Measurements from ENCODE around the gene TRIO.
A peak's percentile ranks its signal among the peaks of the same experiment; 100 is the strongest.
"Not testable (repeated sequence)": the region's sequence is repeated elsewhere in the genome, so short reads cannot be mapped to it uniquely, and the experiment has no call there.

TRIO gene

DNA sequence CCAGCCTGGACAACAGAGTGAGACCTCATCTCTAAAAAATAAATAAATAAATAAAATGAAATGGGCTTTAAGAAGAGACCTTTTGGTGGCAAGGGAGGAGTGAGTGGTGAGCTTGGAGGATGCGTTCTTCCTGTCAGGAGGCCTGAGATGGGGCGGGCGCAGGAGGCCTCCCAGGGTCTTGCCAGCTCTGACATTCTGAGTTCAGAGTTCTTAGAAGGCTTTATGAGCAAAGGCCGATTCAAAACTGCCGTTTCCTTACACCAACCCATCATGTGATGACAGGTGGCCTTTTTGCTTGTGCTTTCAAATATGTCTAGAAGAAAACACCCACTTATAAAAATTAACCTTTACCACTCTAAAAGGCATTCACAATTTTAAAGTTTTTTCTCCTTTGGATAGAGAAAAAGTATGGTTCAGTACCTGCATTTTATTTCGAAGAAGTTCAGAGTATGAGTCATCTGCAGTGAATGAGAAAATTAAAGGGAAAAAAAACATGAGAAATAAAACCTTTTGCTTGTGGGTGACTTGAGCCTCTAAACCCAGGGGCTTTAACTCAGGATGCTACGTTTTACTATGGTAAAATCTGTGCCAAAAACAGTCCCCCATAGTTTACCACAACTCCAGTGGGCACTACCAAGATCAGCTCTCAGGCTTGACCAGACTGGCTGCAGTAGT is 281.0 kb downstream of the TRIO start:
- no peak for DNase-seq

DNA sequence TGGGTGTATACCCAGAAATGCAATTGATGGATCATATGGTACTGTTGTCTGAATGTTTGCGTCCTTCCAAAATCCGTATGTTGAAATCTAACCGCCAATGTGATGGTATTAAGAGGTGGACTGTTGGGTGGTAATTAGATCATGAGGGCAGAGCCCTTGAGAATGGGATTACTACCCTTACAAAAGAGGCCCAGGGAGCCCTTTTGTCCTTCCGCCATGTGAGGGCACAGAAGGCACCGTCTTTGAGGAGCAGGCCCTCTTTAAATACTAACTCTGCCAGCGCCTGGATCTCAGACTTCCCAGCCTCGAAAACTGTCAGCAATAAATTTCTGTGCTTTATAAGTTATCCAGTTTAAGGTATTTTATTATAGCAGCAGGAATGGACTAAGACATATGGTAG is 282.4 kb downstream of the TRIO start:
- DNase-seq = no peak

DNA sequence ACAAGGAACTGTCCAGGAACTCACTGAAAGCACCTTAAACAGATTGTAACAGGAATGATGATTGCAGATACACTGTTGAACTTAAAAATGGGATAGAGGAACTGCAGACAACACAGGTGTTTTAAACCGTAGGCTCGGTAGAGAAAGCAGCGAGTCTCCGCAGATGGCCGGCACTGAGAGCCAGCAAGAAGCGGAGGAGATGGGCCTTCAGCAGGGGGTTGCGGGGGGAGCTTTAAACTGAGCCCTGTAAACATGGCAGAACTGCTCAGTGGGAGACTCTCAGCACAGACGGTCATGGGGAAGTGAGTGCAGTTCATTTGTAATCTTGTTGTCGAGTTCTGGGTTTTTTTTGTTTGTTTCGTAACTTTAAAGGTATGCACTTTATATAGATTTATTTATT is 283.4 kb downstream of the TRIO start:
- DNase-seq = no peak

DNA sequence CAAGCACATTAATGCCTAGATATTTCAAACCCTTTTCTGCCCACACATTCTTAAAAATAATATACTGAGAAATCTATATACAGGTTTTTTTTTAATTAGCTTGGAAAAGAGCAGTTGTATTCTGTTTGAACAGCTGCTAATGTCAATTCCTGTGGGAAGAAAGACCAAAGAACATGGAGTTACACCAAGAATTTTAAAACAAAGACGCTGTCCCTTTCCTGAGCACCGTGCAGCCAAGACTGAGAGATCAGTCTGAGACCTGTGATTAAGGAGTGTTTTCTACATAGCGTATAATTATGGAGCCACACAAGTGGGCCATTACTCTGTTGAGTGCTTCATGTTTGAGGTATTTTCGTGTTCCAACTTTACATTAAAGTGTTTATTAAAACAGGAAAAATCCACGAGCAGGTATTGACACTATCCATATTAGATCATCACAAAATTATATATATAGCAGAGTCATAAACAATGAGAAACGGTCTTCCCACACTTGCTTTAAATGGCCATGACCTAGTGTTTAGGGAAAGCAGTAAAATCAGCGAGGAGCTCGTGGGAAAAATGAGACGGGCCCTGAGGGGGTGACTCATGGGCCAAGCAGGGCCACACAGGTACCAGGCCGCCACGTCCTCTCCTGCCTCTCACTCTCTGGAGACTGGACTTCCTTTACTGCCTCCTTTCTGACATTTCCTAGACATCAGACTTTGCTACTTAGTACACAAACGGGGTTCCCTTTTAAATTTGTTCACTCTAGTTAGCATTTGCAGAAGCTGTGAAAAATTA is 285.4 kb downstream of the TRIO start:
- DNase-seq = no peak

DNA sequence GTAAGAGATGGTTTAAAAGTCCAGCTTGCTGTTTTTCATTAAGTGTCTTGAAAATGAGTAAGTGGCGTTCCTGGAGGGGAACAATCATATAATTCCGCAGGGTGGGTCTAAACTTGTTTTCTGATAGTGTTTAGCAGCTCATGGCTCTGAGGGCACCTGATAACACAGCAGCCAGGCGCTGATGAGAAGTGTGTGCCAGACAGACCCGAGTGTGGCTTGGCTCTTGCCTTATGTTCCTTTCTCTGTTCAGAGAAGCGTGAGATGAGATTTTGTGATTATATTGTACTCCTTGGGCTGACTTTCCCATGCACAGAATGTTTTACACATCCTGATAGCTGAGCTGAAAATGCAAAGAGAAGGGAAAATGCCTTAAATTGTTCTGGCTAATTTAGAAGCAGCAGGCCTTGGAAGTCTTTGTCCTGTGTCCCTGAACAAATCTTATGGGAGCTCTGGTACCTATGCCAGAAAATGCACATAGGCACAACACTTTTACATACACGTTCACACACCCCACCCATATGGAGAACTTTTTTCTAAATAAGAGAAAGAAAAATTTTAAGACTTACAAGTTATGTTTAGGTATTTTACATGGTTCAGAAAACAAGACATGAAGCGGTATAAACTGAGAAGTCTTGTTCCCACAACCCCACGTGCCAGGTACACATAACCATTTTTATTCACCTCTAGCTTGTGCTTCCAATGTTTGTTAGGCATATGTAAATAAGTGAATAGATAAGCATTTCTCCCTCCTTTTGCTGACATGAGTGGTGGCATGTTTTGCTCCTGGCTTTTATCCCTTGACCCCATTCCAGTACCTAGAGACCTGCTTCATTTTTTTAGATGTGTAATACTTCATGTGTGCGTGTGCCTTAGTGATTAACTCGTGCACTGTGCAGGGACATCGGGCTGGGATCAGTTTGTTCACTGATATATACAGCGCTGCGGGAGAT is 286.2 kb downstream of the TRIO start:
- peak; percentile 47 to 85 for DNase-seq

DNA sequence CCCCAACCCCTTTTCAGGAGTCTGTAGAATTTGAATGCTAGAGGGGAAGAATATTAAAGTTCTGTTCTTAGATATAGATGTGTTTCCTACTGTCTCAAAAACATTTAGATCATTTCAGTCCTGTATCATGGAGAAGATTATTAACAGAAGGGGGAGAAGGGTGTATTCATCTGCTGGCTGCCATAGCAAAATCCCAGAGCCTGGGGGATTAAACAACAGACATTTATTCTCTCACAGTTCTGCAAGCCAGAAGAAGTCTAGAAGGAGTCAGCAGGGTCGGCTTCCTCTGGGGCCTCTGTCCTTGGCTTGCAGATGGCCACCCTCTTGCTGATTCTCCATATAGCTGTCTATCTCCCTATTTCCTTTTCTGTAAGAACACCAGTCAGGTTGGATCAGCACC is 288.4 kb downstream of the TRIO start:
- DNase-seq = no peak

DNA sequence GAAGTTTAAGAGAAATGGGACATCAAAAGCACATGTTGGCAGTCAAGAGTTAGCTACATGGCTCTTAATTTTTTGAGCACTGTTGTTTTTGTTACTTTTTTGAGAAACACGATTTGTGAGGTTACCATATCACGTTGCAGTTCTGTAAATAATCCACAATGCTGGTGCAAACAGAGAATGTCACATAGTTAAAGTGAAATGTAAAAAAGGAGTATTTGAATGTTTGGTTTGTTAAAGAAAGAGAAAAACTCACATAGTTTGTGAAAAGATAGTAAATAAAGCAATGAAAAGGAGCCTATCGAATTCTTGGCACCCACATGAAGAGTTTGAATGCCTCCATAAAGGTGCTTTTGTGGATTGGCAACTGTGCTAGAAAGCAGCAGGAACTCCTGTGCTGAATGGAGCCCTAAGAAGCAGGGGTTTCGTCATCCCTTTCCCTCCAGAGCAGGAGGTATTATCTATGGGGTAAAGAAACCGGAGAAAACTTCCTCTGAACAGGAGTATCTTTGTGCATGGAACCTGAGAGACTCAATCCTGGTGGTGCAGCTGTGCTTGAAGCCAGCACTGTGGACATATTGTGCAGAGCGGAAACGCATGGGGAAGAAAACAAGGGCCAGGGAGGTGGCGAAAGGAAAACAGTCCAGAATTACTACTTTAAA is 289.9 kb downstream of the TRIO start:
- DNase-seq = no peak

DNA sequence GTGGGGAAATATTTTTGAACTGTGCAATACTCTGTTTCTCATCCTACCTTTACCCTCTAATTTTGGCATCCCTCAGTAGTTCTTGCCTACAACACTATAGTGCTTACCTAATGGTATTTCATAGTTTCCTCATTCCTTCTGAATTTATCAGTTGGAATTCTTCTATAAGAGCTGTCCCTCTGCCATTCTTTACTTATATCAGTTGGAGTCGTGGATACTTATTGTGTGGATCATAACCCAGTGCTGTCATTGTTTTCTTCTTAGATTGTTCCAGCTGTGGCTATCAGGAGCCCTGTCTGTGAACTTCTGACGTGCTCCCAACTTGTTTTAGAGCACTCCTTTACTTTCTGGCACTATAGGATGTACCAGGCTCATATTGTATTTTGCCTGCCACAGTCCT is 292.3 kb downstream of the TRIO start:
- no peak for DNase-seq

DNA sequence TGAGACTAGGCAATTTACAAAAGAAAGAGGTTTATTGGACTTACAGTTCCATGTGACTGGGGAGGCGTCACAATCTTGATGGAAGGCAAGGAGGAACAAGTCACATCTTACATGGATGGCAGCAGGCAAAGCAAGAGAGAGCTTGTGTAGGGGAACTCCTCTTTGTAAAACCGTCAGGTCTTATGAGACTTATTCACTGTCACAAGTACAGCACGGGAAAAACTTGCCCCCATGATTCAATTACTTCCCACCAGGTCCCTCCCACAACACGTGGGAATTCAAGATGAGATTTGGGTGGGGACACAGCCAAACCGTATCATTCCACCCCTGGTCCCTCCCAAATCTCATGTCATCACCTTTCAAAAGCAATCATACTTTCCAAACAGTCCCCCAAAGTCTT is 293.0 kb downstream of the TRIO start:
- not testable (repeated sequence) for DNase-seq

DNA sequence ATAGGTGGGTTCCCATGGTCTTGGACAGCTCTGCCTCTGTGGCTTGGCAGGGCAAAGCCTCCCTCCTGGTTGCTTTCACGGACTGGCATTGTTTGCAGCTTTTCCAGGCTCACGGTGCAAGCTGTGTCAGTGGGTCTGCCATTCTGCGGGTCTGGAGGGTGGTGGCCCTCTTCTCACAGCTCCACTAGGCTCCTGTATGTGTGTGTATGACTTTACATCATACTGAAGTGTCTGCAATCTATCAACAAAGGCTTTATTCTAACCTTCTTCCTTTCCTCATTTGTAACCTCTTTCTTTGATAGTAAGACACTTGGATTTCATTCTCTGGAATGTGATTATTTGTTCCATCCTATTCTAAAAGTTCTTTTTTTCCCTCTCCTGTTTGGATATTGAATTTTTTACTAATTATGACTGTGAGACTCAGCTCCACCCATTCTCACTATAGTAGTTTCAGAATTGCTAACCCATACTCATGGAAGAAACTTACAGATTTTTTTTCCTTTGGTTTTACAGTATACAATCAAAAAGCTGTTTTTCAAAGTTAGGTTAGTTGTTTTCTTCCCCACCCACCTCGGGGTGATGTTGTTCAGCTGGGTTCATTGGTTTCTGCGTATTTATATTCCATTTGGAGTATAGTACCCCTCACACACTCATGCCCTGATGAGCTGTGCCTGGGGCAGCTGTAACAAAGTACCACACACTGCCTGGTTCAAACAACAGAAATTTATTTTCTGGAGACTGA is 293.8 kb downstream of the TRIO start:
- no peak for DNase-seq

DNA sequence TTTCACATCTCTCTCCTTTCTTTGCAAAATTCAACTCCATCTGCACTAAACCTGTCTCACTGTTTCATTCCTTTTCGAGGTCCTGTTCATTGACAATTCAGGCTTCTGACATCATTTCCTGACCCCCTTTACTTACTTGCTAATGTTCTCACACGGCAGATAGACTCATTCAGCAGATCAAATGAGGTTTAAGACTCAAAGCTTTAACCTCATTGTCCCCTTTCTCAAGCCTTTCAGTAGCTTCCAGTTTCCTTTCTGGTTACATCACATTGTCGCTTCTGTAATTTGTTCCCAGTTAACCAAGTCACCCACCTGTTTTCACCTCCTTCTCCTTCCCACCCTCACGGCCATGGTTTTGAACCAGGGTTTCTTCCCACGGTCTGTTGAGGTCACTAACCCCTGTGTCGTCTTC is 295.1 kb downstream of the TRIO start:
- DNase-seq = no peak

DNA sequence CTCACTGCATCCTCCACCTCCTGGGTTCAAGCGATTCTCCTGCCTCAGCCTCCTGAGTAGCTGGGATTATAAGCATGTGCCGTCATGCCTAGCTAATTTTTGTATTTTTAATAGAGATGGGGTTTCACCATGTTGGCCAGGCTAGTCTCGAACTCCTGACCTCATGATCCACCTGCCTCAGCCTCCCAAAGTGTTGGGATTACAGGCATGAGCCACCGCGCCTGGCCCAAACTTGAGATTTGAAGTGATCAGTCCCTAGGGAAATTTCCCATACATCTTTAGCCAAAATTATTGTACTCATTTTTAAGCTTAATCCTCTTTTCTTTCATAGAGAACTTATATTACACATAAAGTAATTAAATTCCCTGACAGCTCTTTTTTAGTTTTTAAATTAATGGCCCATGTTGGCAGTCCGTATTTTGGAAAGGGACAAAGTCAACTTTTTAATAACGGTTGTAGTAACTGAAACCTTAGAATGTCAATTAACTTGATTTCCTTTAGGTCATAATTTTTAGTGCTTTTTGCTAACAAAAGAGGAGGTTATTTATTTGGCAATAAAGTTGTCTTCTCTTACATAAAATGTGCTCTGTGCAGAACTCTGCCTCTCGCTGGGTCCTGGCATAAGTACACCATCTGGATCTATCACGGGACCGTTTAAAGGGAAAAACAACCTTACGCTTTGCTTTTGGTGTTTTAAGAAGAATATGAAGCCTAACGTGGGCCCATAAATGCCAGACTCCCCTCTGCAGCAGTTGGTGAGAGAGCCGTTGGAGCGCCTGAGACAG is 296.1 kb downstream of the TRIO start:
- DNase-seq = no peak

DNA sequence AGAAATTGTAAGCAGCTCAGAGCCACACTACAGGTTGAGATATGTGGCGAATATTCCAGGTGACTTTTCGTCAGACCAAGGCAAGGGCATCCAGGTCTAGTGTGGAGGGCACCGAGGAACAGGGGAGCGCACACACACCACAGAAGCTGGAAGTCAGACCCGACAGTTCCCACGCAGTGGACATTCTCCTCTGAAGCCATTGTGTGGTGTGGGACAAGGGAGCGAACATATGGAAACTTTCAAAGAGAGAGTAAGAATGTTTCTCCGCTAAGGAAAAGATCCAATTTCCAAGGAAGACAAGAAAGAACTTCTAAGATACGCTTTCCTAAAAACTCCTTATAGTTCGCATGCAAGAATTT is 297.1 kb downstream of the TRIO start:
- DNase-seq = no peak

DNA sequence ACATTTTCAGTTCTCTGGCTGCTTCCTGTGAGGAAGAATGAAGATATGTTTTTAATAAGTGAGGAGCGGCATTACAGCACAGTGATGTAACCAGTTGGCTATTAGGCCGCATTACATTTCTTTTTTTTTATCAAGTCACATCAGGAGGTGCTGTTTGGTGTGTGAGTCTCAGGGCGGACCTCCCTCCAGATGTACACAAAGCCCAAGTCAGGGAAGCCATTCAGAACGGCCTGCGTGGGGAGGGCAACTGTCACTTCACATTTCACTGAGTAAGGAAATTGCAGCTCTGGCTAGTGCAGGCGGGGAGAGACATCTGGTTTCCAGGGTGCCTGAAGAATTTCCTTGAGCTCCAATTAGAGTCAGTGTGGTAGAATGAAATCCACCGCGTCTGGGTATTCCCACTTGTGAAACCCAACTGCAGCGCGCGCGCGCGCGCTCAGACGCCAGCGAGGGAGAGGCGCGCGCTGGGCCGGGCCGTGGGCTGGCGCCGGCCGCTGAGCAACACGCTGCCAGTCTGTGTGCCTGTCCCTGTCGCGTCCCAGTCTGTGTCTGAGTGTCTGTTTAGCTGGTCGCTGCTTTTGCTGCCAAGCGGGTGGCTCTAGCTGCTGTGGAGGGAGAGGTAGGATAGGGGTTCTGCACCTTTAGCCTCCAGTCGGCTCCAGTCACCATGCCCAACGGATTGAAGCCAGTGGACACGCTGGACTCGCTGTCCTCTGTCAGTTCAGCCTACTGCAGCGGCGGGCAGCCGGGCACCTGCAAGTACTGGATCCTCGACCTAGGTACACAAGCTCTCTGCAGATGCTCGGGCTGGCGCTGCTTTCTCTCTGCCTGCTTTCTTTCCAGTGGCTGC is 297.7 kb downstream of the TRIO start:
- DNase-seq = no peak

DNA sequence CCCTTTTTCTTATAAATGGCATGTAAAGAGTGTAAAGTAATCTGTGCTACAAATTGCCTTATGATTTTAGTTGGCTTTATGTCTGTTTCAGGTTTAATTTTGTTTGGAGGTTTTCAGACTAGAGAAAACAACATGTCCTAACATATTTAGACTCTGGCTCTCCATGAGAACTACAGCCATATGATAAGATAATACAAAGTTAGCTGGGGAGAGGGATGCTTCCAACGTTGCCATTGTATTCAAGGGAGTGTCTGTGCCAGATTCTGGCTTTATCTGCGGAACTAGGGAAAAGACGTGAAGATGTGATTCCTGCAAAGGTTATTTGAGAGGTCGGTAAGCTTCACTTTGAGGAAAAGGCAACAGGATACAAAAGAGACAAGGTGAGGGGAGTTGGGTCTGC is 298.5 kb downstream of the TRIO start:
- no peak for DNase-seq

DNA sequence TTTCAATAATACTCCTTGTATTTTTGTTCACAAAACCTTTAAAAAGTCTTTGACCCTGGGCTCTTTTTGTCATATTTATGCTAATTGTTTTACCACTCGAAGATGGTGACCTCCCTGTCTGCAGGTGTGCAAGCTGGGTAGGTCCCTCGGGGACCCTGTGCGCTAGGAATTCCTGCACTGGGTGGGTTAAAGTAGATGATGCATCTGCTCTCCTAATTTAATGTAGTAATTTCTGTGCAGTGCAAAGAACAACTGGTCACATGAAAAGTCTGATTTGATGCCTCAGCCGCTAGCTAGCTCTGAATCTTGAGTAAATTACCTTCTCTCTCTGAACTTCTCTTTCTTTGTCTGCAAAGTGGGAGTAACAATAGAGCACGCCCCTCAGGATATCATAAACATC is 299.4 kb downstream of the TRIO start:
- DNase-seq = no peak

DNA sequence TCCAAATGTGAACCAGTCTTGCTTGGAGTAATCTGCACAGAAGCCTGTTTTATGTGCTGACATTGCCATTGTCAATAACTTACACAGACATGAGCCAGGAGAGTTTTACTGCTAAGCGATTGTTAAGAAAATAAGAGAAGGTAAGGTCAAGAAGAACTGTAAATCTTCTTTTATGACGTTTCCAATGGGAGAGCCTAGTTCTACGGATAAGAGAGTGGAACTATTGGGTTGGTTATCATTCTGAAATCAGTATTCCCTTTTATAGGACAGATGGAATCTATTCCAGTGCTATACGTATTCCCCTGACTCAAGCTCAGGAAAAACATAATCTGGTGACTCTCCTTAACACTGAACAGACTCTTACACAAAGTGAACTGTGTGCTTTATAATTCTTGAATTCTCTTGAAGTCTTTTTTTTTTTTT is 300.5 kb downstream of the TRIO start:
- DNase-seq = no peak

DNA sequence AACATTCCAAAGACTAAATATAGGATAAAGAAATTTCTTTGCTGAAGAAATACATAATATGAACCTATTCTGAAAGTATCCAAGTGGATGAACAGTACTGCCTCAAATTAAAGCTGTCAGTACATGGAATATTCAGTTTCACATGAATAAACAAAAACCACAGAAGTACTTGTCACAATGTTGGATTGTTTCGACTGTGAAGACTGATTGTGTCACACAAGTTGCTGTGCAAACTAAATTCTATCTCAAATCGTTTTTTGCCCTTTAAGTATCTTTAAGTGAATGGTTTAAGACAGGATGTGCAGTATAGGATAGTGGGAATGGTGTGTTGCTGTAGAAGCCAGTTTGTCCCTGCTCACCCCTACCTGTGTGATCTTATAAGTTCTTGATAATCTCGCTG is 301.0 kb downstream of the TRIO start:
- DNase-seq = no peak

DNA sequence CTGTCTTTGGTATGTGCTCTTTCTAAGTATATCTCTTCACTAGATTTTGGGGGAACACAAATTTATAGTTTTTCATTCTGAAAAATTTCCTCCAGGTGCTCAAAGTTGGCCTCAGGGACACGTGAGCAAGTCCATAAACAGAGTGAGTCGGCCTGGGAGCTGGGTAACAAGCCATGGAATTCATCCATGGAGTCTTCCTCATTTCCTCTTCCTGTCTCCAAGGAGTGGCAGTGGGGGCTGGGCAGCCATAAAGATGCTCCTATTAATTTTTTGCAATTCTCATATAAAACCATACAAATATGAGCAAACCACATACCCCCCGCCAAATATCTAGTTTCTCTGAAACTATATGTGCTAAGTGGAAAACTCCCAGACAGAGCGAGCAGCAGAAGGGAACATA is 301.9 kb downstream of the TRIO start:
- DNase-seq = no peak

DNA sequence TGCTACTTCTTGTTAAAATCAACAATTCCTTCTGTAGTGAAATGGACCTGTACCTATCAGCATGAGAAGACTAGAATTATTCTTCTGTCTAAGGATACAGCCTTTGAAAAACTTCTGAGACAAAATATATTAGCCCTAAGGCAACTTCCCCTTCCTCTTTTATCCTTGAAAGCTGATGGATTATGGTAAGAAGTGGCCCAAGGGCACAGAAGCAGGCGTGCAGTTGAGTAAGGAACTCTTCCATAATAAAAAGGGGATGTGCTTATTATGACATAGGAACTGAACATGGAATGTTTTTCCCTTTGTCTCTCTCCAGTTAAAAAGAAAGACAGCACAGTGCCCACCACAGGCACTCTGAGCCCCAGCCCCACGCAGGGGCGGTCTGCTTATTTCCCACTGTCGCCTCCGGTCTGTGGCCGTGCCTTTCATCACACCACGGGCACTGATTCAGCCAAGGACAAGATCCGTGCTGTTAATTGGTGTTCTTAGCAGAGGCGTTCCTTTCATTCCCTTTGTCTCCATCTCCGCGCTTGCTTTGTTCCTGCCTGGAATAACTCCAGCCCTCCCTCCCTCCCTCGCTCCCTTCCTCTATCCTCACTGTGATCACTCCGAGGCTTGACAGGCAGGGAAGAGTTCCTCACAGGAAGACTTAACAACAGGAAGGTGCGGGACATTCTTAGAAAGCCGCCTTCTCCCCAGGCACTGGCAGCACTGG is 302.6 kb downstream of the TRIO start:
- DNase-seq = no peak

All from cerebellar nuclear complex (tissue), 1 donor.